ENCODE results near the gene HSPA12A. TPM values are rescaled to one million over a fixed set of nuclear protein-coding genes. Genes with fewer than 3 reads are reported as not detected.
A peak's percentile ranks its signal among the peaks of the same experiment; 100 is the strongest.

The HSPA12A gene
- total RNA-seq, 1 donor, result 10.9 TPM

DNA sequence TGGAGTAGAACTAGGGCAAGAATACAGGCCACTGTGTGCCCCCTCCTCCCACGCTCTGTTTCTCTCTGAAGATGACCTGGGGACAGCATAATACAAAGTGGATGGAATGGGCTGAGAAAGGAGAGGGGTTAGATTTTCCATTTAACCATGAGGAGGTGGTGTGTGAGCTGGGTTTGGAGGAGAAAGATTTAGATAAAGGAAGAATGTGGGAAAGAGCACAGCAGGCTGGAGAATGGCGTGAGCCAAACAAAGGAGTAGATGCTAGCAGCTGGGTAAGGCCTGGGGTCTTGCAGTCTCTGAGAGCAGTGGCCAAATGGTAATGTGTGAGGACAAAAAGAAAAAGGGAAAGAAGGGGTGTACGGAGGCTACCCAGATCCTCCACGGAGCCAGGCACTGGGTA is 113.0 kb downstream of the HSPA12A start:
- Histone ChIP-seq H3K36me3 (ENCODE audit: insufficient read depth, low read length) (no peaks in the 10 kb centered on the region), H3K27ac (ENCODE audit: low read depth, low read length) (no peak overlapping the region), H3K9me3 (ENCODE audit: low read depth, low read length) (no peaks in the 10 kb centered on the region), H3K4me1 (ENCODE audit: insufficient read depth, low read length) (no peaks in the 10 kb centered on the region), H3K79me2 (ENCODE audit: insufficient read depth, low read length) (no peaks in the 10 kb centered on the region), H3K4me3 (ENCODE audit: insufficient read depth, low read length) (no peak overlapping the region), H3K4me2 (ENCODE audit: insufficient read depth, low read length) (no peak overlapping the region), H3K27me3 (ENCODE audit: insufficient read depth, low read length) (no peaks in the 10 kb centered on the region), H4K20me1 (ENCODE audit: insufficient read depth, low read length) (no peaks in the 10 kb centered on the region), H2AFZ (ENCODE audit: low read length) (no peak overlapping the region)
- no peak for DNase-seq (ENCODE audit: insufficient read length, low spot score, missing footprints)
- TF ChIP-seq, protein P1, sequence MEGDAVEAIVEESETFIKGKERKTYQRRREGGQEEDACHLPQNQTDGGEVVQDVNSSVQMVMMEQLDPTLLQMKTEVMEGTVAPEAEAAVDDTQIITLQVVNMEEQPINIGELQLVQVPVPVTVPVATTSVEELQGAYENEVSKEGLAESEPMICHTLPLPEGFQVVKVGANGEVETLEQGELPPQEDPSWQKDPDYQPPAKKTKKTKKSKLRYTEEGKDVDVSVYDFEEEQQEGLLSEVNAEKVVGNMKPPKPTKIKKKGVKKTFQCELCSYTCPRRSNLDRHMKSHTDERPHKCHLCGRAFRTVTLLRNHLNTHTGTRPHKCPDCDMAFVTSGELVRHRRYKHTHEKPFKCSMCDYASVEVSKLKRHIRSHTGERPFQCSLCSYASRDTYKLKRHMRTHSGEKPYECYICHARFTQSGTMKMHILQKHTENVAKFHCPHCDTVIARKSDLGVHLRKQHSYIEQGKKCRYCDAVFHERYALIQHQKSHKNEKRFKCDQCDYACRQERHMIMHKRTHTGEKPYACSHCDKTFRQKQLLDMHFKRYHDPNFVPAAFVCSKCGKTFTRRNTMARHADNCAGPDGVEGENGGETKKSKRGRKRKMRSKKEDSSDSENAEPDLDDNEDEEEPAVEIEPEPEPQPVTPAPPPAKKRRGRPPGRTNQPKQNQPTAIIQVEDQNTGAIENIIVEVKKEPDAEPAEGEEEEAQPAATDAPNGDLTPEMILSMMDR (IDR thresholded peaks at IDR 0.05; ENCODE audit: extremely low read depth, low read depth, low read length), result no peak

DNA sequence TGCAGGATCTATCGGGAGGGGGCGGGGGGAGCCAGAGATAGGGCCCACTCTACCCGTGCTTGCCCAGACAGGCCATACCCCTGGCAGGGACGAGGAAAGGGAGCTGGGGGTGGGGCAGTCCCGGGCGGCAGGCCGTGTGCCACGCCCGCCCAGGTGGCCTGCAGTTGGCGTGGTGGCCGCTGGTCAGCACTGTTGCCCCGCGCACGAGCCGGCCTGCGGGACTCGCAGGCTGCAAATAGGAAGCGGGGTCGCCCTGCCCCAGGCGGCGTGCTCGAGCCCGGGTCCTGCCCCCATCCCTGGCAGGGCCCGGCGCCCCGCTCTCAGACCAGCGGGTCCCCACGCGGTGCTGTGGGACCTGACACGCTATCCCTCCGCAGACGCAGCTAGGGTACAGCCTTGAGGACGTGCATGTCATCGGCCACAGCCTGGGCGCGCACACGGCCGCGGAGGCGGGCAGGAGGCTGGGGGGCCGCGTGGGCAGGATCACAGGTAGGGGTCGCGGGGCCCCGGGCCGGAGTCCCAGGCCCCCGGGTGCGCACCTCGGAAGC is 114.9 kb downstream of the HSPA12A start:
- TF ChIP-seq, protein P1 (IDR thresholded peaks at IDR 0.05; ENCODE audit: extremely low read depth, low read depth, low read length), result peak; percentile 15
- no peak overlapping the region for H3K4me2 ChIP-seq (ENCODE audit: insufficient read depth, low read length)
- no peaks in the 10 kb centered on the region for H3K79me2 ChIP-seq (ENCODE audit: insufficient read depth, low read length)
- H3K36me3 ChIP-seq (ENCODE audit: insufficient read depth, low read length), result no peaks in the 10 kb centered on the region
- no peak overlapping the region for H2AFZ ChIP-seq (ENCODE audit: low read length)
- DNase-seq (ENCODE audit: insufficient read length, low spot score, missing footprints), result peak; percentile 52
- no peak overlapping the region for H3K27ac ChIP-seq (ENCODE audit: low read depth, low read length)
- no peak overlapping the region for H3K4me3 ChIP-seq (ENCODE audit: insufficient read depth, low read length)
- H3K9me3 ChIP-seq (ENCODE audit: low read depth, low read length), result no peaks in the 10 kb centered on the region
- no peaks in the 10 kb centered on the region for H3K27me3 ChIP-seq (ENCODE audit: insufficient read depth, low read length)
- no peaks in the 10 kb centered on the region for H3K4me1 ChIP-seq (ENCODE audit: insufficient read depth, low read length)
- H4K20me1 ChIP-seq (ENCODE audit: insufficient read depth, low read length), result no peaks in the 10 kb centered on the region

DNA sequence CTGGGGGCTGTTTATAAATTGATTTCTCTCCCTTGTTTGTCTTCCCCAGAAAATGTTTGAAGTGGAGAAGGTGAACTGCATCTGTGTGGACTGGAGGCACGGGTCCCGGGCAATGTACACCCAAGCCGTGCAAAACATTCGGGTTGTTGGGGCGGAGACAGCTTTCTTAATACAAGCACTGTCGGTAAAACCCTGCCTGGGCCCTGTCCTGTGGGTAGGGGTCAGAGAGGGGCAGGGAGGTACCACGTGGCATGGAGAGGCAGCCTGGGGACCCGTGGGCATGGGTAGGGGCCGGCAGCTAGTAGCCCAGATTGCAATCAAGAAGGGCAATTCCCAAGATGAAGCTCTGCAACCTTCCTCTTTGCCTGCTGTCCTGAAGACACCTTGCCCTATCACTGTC is 115.6 kb downstream of the HSPA12A start:
- H3K4me1 ChIP-seq (ENCODE audit: insufficient read depth, low read length), result no peaks in the 10 kb centered on the region
- no peak overlapping the region for H3K4me3 ChIP-seq (ENCODE audit: insufficient read depth, low read length)
- DNase-seq (ENCODE audit: insufficient read length, low spot score, missing footprints), result peak; percentile 50
- H3K79me2 ChIP-seq (ENCODE audit: insufficient read depth, low read length), result no peaks in the 10 kb centered on the region
- H2AFZ ChIP-seq (ENCODE audit: low read length), result no peak overlapping the region
- no peaks in the 10 kb centered on the region for H4K20me1 ChIP-seq (ENCODE audit: insufficient read depth, low read length)
- H3K27me3 ChIP-seq (ENCODE audit: insufficient read depth, low read length), result no peaks in the 10 kb centered on the region
- TF ChIP-seq, protein P1 (IDR thresholded peaks at IDR 0.05; ENCODE audit: extremely low read depth, low read depth, low read length), result no peak
- H3K36me3 ChIP-seq (ENCODE audit: insufficient read depth, low read length), result no peaks in the 10 kb centered on the region
- no peak overlapping the region for H3K4me2 ChIP-seq (ENCODE audit: insufficient read depth, low read length)
- H3K9me3 ChIP-seq (ENCODE audit: low read depth, low read length), result no peaks in the 10 kb centered on the region
- no peak overlapping the region for H3K27ac ChIP-seq (ENCODE audit: low read depth, low read length)

DNA sequence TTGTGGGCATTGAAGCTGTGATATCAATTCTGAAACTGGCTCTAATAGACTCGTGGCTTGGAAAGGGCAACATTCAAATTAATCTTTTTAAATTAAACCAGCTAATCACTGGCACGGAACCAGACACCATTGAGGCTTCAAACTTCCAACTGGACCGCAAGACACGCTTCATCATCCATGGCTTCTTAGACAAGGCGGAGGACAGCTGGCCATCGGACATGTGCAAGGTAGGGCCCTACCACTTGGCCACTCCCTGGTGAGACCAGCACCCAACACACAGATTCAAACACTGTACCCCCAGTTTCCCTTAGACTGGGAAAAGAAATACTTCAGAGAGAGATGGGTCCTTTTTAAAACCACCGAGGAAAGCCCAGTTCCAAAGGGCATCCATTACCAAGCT is 116.5 kb downstream of the HSPA12A start:
- Histone ChIP-seq H3K4me3 (ENCODE audit: insufficient read depth, low read length) (no peak overlapping the region), H3K9me3 (ENCODE audit: low read depth, low read length) (no peaks in the 10 kb centered on the region), H3K36me3 (ENCODE audit: insufficient read depth, low read length) (no peaks in the 10 kb centered on the region), H4K20me1 (ENCODE audit: insufficient read depth, low read length) (no peaks in the 10 kb centered on the region), H2AFZ (ENCODE audit: low read length) (no peak overlapping the region), H3K27me3 (ENCODE audit: insufficient read depth, low read length) (no peaks in the 10 kb centered on the region), H3K4me1 (ENCODE audit: insufficient read depth, low read length) (no peaks in the 10 kb centered on the region), H3K4me2 (ENCODE audit: insufficient read depth, low read length) (no peak overlapping the region), H3K79me2 (ENCODE audit: insufficient read depth, low read length) (no peaks in the 10 kb centered on the region), H3K27ac (ENCODE audit: low read depth, low read length) (no peak overlapping the region)
- DNase-seq (ENCODE audit: insufficient read length, low spot score, missing footprints), result no peak
- TF ChIP-seq, protein P1 (IDR thresholded peaks at IDR 0.05; ENCODE audit: extremely low read depth, low read depth, low read length), result no peak

Data from osteoblast (primary cell).